ENCODE results near the gene ARHGAP12.

The ARHGAP12 gene

DNA sequence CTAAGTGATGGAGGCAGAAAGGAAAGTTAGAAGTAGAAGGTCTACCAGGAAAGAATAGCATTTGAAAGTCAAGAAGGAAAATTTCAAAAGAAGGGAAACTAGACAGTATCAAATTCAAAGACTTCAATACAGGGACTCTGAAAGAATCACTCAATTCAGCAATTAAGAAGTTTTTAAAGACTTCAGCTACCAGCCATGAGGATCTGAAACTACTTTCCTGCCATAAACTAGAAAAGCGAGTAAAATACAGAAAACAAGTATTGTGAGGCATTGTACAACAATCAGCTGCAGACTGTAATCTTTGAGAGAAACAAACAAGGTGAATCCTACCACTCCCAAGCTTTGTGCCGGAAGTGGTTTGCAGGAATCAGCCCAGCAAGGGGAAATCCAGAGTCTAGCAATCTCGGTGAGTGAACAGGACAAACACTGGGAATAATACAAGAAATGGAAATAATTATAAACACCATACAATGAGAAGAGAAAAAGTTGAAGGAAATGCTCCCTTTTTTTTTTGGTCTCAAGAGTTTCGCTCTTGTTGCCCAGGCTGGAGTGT is 62.4 kb downstream of the ARHGAP12 start:
- Histone ChIP-seq H3K4me1 (peaks cover 16% of the 10 kb centered on the region), H3K4me3 (no peak overlapping the region), H3K9me3 (no peaks in the 10 kb centered on the region), H3K36me3 (replicated peaks) (no peaks in the 10 kb centered on the region), H3K27me3 (ENCODE audit: low read depth) (no peaks in the 10 kb centered on the region)
- DNase-seq (ENCODE audit: low spot score in 2 of 2): peak in 1 of 2 experiments; percentile 46
- in situ Hi-C loops (cut with MboI; ENCODE audit: low sequenced_read_pairs): loop anchor here (10.0 kb wide), 1 partner anchor 139 kb away; no protein-coding TSS in a partner anchor

DNA sequence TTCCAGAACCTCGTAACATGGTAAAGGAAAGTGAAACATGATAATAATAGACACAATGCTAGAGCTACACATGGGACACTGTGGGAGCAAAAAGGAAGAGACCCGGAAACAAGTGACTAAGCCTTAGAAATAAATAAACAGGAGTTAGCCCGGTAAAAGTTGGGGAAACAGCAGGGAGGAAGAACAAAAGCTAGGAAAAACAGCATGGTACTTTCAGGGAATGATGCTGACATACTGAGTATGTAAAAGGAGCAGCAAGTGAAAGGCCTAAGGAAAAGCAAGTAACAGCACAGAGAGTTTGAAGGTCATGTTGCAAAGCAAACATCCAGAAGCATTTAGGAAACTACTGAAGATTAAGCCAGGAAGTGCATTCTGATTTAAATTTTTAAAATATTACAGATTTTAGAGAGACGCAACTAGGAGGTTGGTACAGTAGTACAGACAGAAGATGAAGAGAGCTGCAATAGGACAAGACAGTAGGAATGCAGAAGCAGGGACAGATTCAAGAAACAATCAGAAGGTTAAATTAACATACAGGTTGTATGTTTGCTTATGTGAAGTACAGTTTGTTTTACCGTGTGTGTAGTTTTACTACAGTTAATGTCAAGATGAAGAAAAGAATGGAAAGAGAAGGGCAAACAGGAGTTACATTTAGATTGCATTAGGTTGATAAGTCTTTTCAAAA is 63.7 kb downstream of the ARHGAP12 start:
- Histone ChIP-seq H3K4me3 (no peak overlapping the region), H3K36me3 (replicated peaks) (no peaks in the 10 kb centered on the region), H3K9me3 (no peaks in the 10 kb centered on the region), H3K4me1 (peaks cover 16% of the 10 kb centered on the region), H3K27me3 (ENCODE audit: low read depth) (no peaks in the 10 kb centered on the region)
- in situ Hi-C loops (cut with MboI; ENCODE audit: low sequenced_read_pairs): loop anchor here (10.0 kb wide), 1 partner anchor 140 kb away; no protein-coding TSS in a partner anchor
- DNase-seq (ENCODE audit: low spot score in 2 of 2): no peak

GRCh38 chr10:31855033-31855432 is 73.6 kb downstream of the ARHGAP12 start:
- Histone ChIP-seq H3K4me1 (no peaks in the 10 kb centered on the region), H3K36me3 (replicated peaks) (no peaks in the 10 kb centered on the region), H3K4me3 (no peak overlapping the region), H3K27me3 (ENCODE audit: low read depth) (no peaks in the 10 kb centered on the region), H3K9me3 (no peaks in the 10 kb centered on the region)
- no peak for DNase-seq (ENCODE audit: low spot score in 2 of 2)
- in situ Hi-C loops (cut with MboI; ENCODE audit: low sequenced_read_pairs): no loop called here

DNA sequence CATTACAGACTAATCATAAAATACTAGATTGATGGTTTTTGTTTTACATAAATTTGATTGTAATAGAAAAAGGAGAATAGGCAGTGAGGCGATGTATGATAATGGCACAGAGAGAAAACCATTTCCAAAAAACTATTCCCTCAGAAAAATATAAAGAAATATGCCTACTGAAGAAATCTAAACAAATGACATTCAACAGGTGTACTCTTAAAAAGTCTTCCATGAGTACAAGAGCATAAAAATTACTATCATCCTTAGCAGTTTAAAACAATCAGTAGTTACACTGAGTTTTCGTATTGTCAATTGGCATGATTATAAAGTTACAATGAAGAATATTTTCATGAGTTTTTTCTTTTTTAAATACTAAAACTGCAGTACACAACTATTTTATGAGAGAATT is 75.0 kb downstream of the ARHGAP12 start:
- no peak for DNase-seq (ENCODE audit: low spot score in 2 of 2)
- Histone ChIP-seq H3K36me3 (replicated peaks) (no peaks in the 10 kb centered on the region), H3K27me3 (ENCODE audit: low read depth) (no peaks in the 10 kb centered on the region), H3K4me3 (no peak overlapping the region), H3K9me3 (no peaks in the 10 kb centered on the region), H3K4me1 (no peaks in the 10 kb centered on the region)
- in situ Hi-C loops (cut with MboI; ENCODE audit: low sequenced_read_pairs): no loop called here

DNA sequence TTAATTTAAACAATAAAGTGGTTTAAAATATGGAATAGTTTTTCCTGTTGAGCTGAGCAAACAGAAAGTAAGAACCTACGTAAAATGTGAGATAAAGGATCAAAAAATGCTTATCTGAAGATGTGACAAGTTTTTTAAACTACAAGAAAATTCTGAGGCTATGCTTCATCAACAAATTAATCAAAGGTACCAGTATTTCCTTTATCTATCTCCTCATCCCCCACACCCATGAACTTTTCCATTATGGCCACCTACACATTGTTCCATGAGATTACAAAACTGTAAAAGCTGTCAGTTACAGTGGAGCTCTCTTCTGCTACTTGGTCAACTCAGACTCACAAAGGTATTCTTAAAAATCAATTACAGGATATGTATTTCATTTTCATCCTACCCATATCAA is 77.4 kb downstream of the ARHGAP12 start:
- Histone ChIP-seq H3K9me3 (no peaks in the 10 kb centered on the region), H3K27me3 (ENCODE audit: low read depth) (no peaks in the 10 kb centered on the region), H3K4me3 (no peak overlapping the region), H3K4me1 (no peaks in the 10 kb centered on the region), H3K36me3 (replicated peaks) (no peaks in the 10 kb centered on the region)
- in situ Hi-C loops (cut with MboI; ENCODE audit: low sequenced_read_pairs): no loop called here
- DNase-seq (ENCODE audit: low spot score in 2 of 2): no peak

DNA sequence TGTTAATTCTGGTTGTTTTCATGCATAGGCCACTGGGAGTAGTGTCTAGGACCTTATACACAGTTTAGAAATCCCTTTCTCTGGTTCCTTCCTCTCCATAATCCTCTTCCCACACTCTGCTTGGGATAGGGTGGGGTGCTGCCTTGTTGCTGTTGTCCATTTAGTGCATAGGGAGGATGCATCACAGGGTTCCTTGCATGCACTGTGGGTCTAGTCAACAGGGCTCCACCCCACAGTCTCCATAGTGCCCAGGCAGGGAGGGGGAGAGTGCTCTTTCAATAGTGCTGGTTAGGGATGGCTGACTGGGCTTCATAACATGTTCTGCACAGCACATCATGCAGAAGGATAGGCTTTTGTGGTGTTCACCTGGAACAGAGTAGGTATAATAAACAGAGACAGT is 81.1 kb downstream of the ARHGAP12 start:
- in situ Hi-C loops (cut with MboI; ENCODE audit: low sequenced_read_pairs): loop anchor here (25.0 kb wide), 1 partner anchor 340 kb away; no protein-coding TSS in a partner anchor
- H3K9me3 ChIP-seq: no peaks in the 10 kb centered on the region
- no peaks in the 10 kb centered on the region for H3K27me3 ChIP-seq (ENCODE audit: low read depth)
- no peaks in the 10 kb centered on the region for H3K4me1 ChIP-seq
- no peak overlapping the region for H3K4me3 ChIP-seq
- H3K36me3 ChIP-seq (replicated peaks): no peaks in the 10 kb centered on the region
- no peak for DNase-seq (ENCODE audit: low spot score in 2 of 2)

DNA sequence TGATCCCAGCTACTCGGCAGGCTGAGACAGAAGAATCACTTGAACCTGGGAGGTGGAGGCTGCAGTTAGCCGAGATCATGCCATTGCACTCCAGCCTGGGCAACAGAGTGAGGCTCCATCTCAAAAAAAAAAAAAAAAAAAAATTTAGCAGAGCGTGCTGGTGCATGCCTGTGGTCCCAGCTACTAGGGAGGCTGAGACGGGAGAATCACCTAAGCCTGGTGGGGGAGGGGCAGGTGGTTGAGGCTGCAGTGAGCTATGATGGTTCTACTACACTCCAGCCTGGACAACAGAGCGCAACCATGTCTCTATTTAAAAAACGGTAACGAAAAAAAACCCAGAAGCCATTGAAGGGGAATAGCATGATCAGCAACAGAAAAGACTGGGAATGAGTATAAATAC is 89.9 kb downstream of the ARHGAP12 start:
- Histone ChIP-seq H3K27me3 (ENCODE audit: low read depth) (no peaks in the 10 kb centered on the region), H3K4me1 (no peaks in the 10 kb centered on the region), H3K9me3 (no peaks in the 10 kb centered on the region), H3K4me3 (no peak overlapping the region), H3K36me3 (replicated peaks) (no peaks in the 10 kb centered on the region)
- no peak for DNase-seq (ENCODE audit: low spot score in 2 of 2)
- in situ Hi-C loops (cut with MboI; ENCODE audit: low sequenced_read_pairs): loop anchor here (25.0 kb wide), 1 partner anchor 349 kb away; no protein-coding TSS in a partner anchor

DNA sequence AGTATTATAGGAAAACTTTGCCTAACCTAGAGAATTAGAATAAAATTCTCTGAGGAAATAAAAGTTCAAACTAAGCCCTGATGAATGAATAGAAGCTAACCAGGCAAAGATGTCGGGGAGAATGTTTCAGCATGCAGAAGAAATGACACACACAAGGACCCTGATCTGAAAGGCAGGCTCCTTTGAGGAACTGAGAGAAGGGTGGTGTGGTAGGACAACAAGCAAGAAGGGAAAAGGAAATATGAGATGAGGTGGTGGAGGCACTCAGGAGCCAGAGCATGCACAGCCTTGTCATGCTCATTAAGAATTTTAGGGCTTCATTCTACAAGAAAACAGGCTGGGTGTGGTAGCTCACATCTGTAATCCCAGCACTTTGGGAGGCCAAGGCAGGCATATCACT is 90.6 kb downstream of the ARHGAP12 start:
- no peak for DNase-seq (ENCODE audit: low spot score in 2 of 2)
- Histone ChIP-seq H3K27me3 (ENCODE audit: low read depth) (no peaks in the 10 kb centered on the region), H3K4me3 (no peak overlapping the region), H3K9me3 (no peaks in the 10 kb centered on the region), H3K36me3 (replicated peaks) (no peaks in the 10 kb centered on the region), H3K4me1 (no peaks in the 10 kb centered on the region)
- in situ Hi-C loops (cut with MboI; ENCODE audit: low sequenced_read_pairs): loop anchor here (25.0 kb wide), 1 partner anchor 349 kb away; no protein-coding TSS in a partner anchor

DNA sequence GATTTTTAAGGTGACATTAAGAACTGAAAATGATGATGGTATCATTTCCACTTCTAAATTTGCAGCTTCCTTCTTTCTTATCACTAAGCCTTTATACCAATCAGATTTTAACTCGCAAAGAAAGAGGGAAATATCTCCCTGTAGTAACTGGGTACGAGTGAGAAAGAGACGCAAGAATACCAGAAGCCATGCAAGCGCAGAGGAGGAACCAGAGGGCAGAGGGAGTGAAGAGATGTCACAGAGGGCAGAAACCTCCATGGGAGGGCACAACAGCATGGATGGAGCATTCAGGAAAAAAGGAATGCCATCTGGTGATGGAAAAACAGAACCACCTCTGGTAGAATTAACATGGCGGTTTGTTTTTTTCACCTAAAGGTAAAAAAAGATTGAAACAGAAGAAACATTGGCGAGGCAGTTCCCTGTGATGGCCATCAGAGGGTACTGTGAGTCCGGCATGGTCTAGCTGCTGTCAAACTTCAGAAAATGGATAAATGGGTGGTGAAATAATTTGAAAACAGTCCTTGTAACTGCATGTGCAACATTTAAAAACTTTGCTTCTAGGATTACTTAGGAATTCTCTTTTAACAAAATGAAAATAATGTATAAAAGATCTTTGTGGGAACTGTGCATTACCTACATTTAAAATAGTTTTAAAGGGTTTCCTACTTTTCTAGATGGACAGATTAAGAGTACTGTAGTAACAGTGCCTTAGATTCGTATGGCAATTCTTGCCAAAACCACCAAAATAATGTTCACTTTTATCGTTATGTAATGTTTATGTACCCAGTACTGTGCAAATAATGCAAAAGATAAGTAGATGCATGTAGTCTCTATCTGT is 91.8 kb downstream of the ARHGAP12 start:
- H3K9me3 ChIP-seq: no peaks in the 10 kb centered on the region
- DNase-seq (ENCODE audit: low spot score in 2 of 2): peak; percentile 20 to 43
- H3K36me3 ChIP-seq (replicated peaks): no peaks in the 10 kb centered on the region
- H3K4me1 ChIP-seq: no peaks in the 10 kb centered on the region
- H3K27me3 ChIP-seq (ENCODE audit: low read depth): no peaks in the 10 kb centered on the region
- in situ Hi-C loops (cut with MboI; ENCODE audit: low sequenced_read_pairs): loop anchor here (25.0 kb wide), 1 partner anchor 351 kb away; no protein-coding TSS in a partner anchor
- no peak overlapping the region for H3K4me3 ChIP-seq

DNA sequence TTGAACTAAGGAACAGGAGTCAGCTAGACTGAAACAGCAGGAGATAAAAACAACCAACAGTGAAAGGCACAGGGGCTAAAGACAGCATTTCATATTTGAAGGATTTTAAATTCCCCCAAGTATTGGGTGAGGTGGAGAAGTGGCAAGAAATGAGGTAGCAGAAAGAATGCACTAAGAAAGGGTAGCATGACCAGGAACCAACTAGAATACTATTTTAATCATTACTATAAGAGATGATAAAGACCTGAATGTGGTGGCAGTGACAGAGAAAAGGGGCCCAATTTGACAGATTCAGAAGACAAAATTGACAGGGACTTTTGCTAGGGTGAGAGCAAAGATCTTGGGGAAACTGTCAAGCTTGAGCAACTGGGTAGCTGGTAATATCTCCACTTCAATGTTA is 94.9 kb downstream of the ARHGAP12 start:
- Histone ChIP-seq H3K36me3 (replicated peaks) (no peaks in the 10 kb centered on the region), H3K9me3 (no peaks in the 10 kb centered on the region), H3K27me3 (ENCODE audit: low read depth) (no peaks in the 10 kb centered on the region), H3K4me1 (peaks cover 2% of the 10 kb centered on the region; the same call in 1 of the 2 replicates), H3K4me3 (no peak overlapping the region)
- in situ Hi-C loops (cut with MboI; ENCODE audit: low sequenced_read_pairs): loop anchor here (25.0 kb wide), 1 partner anchor 354 kb away; no protein-coding TSS in a partner anchor
- DNase-seq (ENCODE audit: low spot score in 2 of 2): no peak

DNA sequence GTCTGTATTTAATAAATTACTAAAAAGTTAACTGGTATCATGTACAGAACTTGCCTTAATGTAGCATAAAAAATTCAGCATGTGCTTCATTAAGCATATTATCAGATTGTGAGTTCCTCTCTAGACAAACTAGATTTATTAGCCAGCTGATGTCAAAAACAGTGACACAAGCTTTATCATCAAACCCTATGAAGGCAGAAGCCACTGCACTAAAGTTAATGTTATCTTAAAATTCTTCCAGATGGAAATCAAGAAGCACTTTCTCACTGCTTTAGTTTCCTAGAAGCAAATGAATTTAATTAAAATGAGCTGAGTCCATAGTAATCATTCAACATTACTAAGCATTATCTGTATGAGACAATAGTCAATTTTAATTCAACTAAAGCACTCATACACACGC is 96.4 kb downstream of the ARHGAP12 start:
- H3K9me3 ChIP-seq: no peaks in the 10 kb centered on the region
- in situ Hi-C loops (cut with MboI; ENCODE audit: low sequenced_read_pairs): loop anchor here (25.0 kb wide), 1 partner anchor 355 kb away; no protein-coding TSS in a partner anchor
- no peaks in the 10 kb centered on the region for H3K36me3 ChIP-seq (replicated peaks)

DNA sequence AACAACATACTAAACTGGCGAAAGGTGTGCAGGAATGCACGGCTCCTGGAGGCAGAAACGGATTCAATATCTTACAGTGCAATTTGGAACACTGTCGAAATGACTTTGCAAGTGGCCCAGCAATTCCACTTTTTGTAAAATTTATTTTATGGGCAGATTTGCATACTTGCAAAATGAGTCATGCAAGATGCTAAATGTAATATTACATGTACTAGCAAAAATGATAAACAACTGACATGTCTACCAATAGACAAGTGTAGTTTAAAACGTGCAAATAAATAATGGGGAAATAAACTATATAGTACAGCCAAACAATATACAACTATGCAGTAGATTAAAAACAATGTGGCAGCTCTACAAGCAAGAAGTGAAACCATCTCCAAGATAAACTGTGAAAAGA is 97.7 kb downstream of the ARHGAP12 start:
- DNase-seq (ENCODE audit: low spot score in 2 of 2): no peak
- H3K4me1 ChIP-seq: peaks cover 2% of the 10 kb centered on the region; the same call in 1 of the 2 replicates
- in situ Hi-C loops (cut with MboI; ENCODE audit: low sequenced_read_pairs): loop anchor here (25.0 kb wide), 1 partner anchor 356 kb away; no protein-coding TSS in a partner anchor
- H3K4me3 ChIP-seq: no peak overlapping the region
- H3K36me3 ChIP-seq (replicated peaks): no peaks in the 10 kb centered on the region
- H3K9me3 ChIP-seq: no peaks in the 10 kb centered on the region
- H3K27me3 ChIP-seq (ENCODE audit: low read depth): no peaks in the 10 kb centered on the region

More for the DNA sequence above, 96.4 kb downstream of the ARHGAP12 start:
- Histone ChIP-seq H3K27me3 (ENCODE audit: low read depth) (no peaks in the 10 kb centered on the region), H3K4me1 (peaks cover 2% of the 10 kb centered on the region; the same call in 1 of the 2 replicates), H3K4me3 (no peak overlapping the region)
- no peak for DNase-seq (ENCODE audit: low spot score in 2 of 2)

DNA sequence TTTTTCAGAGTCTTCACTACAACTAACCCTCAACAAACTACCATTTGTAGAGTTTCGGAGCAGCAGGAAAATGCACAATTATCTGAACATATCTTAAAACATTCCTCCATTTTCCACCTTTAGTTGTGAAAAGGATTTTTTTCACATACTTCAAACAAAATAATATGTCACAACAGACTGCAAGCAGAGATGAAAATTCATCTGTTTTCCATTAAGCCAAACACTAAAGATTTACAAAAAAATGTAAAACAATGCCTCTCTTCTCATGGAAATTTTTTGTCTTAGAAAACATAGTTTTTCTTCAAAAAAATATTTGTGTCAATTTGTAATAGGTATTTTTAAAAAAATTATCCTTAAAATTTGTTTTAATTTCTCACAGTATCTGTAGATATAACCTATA is 98.9 kb downstream of the ARHGAP12 start:
- Histone ChIP-seq H3K4me1 (peaks cover 2% of the 10 kb centered on the region; the same call in 1 of the 2 replicates), H3K27me3 (ENCODE audit: low read depth) (no peaks in the 10 kb centered on the region), H3K4me3 (no peak overlapping the region), H3K9me3 (no peaks in the 10 kb centered on the region), H3K36me3 (replicated peaks) (no peaks in the 10 kb centered on the region)
- in situ Hi-C loops (cut with MboI; ENCODE audit: low sequenced_read_pairs): loop anchor here (25.0 kb wide), 1 partner anchor 358 kb away; no protein-coding TSS in a partner anchor
- DNase-seq (ENCODE audit: low spot score in 2 of 2): no peak

All from HAP-1 (cell line).